SHP77 (cell line): ENCODE data around the gene SHC3.
A peak's percentile ranks its signal among the peaks of the same experiment; 100 is the strongest.

Experiments
- DNase-seq, 2 experiments: peaks; one replicate each; lab custom pipeline; 2025; lab: John Stamatoyannopoulos, UW

The SHC3 gene

GRCh38 chr9:89000973-89001916, 177.4 kb downstream of the SHC3 start:
- DNase-seq: peak; percentile 75 to 89

- no peak for DNase-seq
Observed at GRCh38 chr9:89000371-89000781, 178.2 kb downstream of the SHC3 start.

DNA sequence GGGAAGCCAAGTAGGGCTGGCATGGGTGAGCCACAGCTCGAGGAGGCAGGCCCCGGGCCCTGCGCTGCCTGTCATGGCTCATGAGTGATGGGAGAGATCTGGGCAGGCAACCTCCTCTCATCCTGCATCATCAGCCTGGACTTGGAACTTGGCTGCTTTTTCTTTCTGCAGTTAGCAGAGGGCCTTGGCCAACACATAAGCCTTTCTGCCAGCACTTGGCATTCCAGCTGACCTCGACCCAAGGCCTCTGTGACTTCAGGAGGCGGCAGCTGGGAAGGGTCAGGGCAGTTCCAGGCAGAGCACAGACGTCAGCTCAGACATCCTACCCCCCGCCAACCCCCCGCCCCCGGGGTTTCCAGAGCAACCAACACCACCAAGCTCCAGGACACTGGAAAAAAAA, 179.7 kb downstream of the SHC3 start:
- no peak for DNase-seq

GRCh38 chr9:88998503-88998902, 180.1 kb downstream of the SHC3 start:
- no peak for DNase-seq

DNA sequence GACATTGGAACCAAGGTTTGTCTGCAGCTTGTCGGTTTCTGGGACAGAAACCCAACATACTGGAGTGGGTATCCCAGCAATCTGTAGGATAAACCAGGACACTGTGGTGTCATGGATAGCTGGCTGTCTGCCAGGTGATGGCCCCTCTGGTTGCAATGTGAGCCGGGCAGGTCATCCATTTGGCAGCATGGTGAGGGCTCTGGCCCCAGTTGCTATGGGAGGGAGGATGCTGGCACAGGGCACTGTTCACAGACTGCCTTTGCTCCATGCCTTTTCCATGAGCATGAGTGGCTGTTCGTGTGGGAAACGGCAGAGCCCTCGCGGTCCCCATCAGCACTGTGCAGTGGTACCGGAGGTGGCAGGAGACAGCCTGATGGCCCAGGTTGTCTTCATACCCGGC, 181.0 kb downstream of the SHC3 start:
- no peak for DNase-seq

- DNase-seq: no peak
Observed at GRCh38 chr9:88996921-88997235, 181.7 kb downstream of the SHC3 start.

- DNase-seq: no peak
Observed at GRCh38 chr9:88996046-88996920, 182.3 kb downstream of the SHC3 start.

- no peak for DNase-seq
Observed at GRCh38 chr9:88995627-88996026, 183.0 kb downstream of the SHC3 start.

DNA sequence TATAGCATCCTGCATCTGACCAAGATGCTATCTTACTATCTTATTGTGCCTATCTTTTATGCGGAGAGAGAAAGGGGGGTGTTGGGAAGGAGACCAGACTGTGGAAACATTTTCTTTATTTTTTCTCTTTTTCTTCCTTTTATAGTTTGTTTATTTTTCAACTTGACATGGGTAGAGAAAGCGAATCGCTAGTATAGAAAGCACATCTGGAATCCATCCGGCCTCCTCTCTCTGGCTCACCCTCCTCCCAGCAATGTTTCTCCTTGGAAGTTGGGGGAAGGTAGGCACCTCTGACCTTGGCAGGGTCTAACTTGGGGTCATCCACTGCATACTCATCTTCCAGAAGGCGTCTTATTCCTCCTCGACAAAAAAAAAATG, 183.4 kb downstream of the SHC3 start:
- no peak for DNase-seq

- no peak for DNase-seq
Observed at GRCh38 chr9:88994469-88995199, 184.0 kb downstream of the SHC3 start.

GRCh38 chr9:88993871-88994460, 184.7 kb downstream of the SHC3 start:
- no peak for DNase-seq

- DNase-seq: no peak
Observed at GRCh38 chr9:88993327-88993726, 185.3 kb downstream of the SHC3 start.

DNA sequence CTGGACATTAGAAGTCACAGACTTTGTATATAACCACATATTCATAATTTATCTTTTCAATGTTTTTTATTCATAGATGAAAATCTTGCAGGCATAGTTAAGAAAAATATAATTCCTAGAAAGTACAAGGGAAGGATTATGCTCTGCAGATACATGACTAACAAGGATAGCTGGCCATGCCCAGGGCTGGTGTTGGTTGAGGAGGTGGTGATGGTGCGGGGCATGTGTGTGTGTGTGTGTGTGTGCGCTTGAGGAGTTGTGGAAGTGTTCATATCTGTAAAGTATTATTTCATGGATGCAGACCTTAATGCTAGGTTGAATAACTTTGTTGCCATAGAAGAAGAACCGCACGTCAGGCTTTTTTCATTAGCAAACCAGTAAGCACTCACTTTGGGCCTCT, 186.1 kb downstream of the SHC3 start:
- DNase-seq: no peak

DNA sequence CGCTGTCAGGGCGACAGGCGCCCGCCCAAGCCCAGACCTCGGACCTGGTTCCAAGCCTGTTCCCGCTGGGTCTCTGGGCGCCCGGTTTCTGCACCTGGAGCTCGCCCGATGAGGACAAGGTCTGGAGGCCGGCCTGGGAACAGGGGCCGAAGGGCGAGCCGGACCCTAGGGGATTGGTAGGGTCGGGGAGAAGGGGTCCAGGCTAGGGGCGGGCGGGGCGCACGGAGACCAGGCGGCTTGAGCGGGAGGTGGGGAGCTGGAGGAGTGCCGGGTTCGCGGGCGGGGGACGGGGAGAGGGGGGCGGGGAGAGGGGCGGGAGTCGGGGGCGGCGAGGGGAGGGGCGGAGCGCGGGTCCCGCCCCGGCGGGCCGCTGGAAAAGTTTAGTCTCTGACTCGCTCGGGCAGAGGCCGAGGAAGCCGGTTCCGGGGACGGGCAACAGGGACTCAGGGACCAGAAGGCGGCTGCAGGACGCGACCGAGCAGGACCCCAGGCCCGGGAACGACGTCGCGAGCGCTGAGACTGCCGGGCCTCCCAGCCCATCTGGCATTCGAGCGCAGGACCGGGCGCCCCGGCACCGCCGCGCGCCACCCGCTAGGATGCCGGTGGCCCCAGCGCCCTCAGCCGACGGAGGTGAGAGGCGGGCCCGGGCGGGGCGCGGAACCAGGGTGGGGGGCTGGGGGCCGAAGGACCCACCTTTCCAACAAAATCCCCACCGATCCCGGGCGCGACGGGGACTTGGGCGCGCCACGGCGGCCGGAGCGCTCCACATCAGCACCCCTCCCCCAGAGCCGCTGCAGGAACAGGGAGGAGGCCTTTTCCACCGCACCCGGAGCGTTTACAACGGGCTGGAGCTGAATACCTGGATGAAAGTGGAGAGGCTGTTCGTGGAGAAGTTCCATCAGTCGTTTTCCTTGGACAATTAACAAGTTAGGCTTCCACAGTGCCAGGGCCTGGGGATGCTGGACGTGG, 187.3 kb downstream of the SHC3 start, which contains the start of gene S1PR3:
Gene S1PR3, plus strand, starts transcription at position 403 of the 969 bp plus-strand sequence. CDS start 9,733 bp downstream, outside the sequence.
- no peak for DNase-seq

- no peak for DNase-seq
Observed at GRCh38 chr9:88990729-88991065, 187.9 kb downstream of the SHC3 start.

GRCh38 chr9:88990041-88990728, 188.4 kb downstream of the SHC3 start:
- no peak for DNase-seq

DNA sequence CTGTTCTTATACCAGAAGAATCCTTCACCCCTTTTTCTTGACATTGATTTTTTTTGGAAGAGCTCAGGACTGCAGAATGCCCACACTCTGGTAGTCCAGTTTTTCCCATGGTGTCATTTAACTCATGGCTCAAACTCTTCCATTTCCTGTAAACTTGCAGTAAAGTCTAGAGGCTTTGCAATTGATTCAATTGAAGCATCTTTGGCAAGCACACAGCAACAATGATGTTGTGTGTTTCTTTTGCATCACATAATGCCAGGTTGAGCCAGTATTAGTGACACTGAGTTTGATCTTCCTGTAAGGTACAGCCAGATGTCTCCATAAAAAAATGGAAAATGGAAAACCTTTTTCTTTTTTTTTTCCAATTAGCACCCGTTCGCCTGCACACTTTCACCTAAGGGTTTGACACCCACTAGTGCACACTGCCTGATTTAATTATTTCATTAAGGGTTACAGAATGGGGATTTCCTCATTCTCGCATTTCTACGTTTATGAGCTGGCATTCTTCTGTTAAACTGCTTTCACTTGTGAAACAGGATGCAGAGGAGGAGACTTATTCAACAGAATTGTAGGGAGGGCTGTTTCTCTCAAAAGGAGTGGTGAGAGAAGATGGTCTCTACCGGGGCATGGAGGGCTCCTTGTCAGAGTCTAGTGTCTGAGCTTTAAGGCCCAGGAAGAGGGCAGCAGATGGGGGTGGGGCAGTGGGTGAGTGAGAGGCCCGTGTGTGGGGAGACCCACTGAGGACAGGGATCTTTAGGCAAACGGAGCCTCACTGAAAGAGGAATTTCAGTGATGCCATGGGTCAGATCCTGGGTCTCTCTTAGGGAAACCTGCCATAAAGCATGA, 189.6 kb downstream of the SHC3 start:
- DNase-seq: no peak

DNA sequence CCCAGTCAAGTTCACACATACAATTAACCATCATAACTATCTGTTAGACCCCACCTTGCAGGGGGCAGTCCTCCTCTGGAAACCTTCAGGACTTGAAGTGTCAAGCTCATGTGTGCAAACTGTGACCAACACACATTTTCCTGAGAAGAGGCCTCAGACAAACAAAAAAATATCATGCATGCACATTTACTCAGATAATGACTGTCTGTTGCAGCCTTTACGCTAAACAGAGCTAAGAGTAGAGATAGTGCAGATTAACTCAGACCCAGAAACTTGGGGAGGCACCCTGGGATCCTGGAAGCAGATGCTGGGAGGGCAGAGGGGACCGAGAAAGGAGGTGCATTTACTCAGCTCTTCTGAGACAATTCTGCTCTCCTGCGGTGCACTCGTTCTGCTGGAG, 191.0 kb downstream of the SHC3 start:
- no peak for DNase-seq

- no peak for DNase-seq
Observed at GRCh38 chr9:88986776-88987175, 191.8 kb downstream of the SHC3 start.
